M059J (cell line): ENCODE data around the gene ARHGEF28. TPM values are rescaled to one million over a fixed set of nuclear protein-coding genes. Genes with fewer than 3 reads are reported as not detected.

Experiments used
- DNase-seq: peaks from one replicate; pipeline ENCODE4 v3.0.0-alpha.2; 2012; ENCODE audit warnings: low read depth
- total RNA-seq: library from RNA; depleted of rRNA; stranded (reverse); fragments of >200 nt; shearing (Covaris generic); gene quantifications from 2 replicates; pipeline ENCODE4 v1.2.3, GENCODE V29; 2014

ARHGEF28 gene
- total RNA-seq, 1 experiment from 2014 or later = 12.0 TPM

DNA sequence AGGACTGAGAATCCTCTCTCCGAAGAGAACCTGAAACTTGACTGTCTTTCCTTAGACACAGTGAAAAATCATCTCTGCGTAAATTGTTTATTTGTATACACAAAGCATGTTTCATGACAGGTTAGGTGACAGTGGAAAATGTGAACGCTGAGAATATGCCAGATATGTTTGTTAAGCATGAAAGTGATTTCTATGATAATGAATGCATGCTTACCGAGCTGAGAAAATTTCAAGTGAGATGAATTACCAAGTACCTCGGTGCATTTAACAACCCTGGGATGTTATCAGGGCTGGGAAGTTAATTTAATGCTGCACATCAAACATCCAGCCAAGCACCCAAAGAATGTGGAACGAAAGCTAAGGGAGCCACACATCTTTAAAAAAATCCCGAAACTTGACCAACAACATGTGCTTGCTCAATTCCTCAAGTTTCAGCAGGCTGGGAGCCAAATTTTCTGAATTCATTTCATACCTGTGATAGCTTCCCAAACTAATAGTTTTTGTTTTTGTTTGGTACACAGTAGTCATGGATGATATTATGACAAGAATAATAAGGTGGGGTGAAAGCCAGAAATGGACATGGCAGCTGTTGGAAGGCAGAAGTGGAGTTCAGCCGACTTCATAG is 336.9 kb downstream of the ARHGEF28 start:
- peak; percentile 19 for DNase-seq

DNA sequence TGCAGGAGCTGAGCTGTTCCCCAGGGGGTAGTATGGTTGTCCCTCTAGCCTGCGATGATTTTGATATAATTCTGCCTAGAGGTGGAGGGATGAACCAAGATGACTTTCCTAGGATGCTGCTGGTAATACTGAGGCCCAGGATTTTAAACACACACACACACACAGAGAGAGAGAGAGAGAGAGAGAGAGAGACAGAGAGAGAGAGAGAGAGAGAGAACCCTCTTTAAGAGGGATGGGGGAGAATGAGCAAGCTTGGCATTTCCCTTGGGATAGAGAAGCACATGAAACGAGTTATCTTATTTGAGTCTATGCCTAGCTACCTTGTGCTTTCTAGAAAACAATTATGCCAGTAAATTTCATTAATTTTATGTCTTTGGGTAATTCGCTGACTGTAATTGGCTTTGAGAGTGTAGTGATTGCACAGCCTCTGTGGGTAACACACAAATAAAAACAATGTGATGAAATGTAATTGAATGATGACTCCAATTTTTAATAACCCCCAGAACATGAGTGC is 338.4 kb downstream of the ARHGEF28 start:
- no peak for DNase-seq

DNA sequence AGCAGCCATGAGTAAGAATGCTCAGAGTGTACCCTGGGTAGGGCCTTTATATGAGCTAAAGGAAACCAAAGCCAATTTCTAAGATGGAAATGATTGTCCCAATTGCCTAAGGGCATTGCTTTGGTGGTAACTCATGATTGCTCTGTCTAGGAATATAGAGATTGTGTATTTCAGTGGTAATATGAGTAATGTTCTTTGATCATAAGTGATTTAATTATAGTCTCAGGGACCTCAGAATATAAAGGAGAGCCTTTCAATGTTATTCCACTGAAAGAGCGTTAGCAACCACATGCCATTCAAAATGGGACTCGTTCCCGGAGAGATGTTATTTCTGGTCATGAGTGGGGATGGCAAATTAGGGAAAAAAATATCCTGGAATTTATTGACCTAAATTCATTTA is 340.5 kb downstream of the ARHGEF28 start:
- peak; percentile 84 for DNase-seq

DNA sequence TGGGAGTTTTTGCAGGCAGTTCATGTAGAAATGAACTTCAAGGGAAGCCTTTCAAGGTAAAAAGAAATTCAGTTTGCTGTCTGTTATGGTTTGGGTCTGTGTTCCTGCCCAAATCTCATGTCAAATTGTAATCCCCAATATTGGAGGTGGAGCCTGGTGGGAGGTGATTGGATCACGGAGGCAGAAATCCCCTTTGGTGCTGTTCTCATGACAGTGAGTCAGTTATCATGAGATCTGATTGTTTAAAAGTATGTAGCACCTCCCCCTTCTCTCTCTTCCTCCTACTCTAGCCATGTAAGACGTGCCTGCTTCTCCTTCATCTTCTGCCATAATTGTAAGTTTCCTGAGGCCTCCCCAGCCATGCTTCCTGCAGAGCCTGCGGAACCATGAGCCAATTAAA is 341.4 kb downstream of the ARHGEF28 start:
- no peak for DNase-seq

DNA sequence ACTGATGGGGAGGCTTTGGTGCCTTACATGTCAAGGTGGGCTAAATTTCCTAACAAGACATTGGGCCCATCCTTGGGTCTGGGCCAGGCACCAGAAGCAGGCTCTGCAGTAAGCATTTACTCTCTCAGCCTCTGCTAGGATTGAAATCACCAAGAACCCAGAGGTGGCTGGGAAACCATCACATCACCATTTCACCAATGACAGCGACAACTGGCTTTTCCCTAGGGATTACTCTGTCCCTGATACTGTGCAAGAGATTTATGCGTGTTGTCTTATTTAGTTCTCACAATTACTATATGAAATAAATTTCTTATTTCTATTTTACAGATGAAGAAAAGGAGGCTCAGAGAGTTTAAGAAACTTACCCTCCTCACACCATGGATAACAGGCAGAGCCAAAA is 342.2 kb downstream of the ARHGEF28 start:
- no peak for DNase-seq

DNA sequence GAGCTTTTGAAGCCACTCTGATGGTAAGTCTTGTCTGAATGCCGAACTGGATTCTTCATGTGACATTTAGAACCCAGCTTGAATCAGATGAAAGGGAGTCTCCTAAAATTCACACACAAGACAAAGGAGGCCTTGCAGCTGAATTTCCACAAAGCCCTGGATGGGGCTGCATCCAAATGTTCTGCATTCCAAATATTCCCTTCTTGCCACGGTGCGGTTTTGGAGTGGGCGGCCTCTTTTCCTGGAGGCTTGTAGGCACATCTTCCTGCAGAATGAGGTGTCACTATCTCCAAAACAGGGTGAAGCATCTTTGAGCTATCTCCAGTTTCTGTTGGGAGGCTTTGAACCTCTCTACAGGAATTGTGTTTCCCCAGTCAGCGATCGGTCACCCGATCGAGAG is 342.7 kb downstream of the ARHGEF28 start:
- no peak for DNase-seq

DNA sequence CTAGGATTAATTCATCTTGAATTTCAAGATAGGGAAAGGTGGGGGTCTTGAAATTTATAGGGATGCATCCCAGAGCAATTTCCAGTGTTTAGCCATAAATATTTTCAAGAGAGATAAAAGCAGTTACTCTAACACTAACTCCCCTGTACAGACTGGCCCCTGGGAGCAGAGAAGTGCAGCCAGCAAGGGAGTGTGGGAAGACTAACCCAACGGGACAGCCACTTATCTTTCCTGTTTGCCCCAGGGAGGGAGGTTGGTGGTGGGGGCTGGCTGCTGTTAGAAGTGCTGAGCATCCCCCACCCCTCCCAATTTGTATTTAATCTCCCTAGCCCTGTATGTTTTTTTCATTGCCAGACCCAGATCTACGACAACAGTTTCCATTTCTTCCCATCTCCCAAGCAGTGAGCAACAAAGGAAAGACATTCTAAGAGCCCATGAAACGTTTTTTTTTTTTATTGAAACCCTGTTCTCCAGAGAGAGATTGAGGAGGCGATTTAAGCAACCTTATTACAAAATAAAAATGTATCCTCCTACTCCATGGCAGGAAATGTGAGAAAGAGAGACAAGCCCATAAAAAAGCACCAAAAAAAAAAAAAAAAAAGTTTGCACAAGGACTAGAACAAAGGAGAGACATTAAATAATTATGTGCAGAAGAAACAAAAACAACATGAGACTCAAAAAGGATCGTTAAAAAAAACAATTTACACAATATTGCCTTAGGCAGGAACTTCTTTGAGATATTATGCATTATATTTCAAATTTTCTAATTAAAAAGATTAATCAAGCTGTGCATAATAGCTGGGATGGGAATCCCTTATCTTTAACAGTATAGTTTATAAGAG is 343.4 kb downstream of the ARHGEF28 start:
- no peak for DNase-seq

DNA sequence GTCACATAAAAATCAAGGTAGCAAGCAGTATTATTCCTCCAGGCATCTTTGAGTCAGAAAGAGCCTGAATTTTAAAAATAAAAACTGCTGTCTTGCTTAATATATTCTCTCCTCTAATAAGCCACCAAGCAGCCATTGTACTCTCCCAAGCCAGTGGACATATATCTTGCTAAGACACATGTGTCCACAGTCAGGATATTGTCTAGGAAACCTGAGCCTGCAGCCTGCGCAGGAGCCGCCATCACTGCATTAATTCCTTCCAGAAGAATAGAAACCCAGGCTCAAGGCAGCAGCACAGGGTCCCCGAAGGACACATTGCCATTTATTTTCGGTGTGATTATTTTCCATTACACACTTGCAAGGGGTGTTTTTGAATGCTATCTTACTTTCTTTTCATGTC is 345.3 kb downstream of the ARHGEF28 start:
- no peak for DNase-seq

DNA sequence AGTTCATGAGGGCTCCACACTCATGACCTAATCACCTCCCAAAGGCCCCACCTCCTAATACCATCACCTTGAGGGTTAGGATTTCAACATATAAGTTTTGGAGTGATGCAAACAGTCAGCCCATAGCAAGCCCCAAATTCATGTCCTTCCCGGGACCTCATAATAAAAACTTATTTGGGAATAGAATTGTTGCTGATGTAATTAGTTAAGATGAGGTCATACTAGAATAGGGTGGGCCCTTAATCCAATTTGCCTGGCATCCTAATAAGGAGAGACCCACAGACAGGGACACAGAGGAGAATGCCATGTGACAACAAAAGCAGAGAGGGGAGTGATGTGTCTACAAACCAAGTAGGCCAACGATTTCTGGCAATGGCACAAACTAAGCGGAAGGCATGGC is 347.1 kb downstream of the ARHGEF28 start:
- DNase-seq = no peak

DNA sequence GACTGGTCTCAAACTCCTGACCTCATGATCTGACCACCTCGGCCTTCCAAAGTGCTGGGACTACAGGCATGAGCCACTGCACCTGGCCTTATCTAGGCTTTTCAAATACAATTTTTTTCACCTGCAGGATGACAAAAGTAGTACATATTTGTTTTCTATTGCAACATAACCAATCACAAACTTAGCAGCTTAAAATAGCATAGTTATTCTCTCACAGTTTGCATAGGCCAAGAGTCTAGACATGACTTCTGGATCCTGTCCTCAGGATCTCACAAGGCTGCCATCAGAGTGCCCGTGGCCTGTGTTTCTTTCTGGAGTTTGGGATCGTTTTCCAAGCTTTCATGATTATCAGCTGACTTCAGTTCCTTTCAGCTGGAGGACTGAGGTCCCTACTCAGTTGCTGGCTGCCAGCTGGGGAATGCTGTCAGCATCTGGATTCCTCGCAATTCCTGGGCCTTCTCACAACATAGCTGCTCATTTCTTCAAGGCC is 348.9 kb downstream of the ARHGEF28 start:
- no peak for DNase-seq

DNA sequence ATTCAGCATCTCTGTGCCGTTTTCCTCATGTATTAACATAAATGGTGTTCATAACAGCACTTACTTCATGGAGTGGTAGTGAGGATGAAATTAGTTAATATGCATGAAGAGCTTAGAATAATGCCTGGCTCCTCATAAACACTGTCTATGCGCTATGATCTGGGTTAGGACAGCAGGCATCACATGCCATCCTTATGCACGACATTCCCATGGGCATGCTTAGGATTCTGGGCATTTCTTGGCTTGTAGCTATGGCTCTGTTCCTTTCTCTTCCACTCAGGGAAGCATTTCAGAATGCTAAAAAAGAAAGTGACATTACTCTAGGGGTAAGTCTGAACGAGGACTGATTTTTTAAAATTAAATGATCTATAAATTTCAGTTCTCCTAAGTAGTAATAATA is 349.8 kb downstream of the ARHGEF28 start:
- DNase-seq = no peak

DNA sequence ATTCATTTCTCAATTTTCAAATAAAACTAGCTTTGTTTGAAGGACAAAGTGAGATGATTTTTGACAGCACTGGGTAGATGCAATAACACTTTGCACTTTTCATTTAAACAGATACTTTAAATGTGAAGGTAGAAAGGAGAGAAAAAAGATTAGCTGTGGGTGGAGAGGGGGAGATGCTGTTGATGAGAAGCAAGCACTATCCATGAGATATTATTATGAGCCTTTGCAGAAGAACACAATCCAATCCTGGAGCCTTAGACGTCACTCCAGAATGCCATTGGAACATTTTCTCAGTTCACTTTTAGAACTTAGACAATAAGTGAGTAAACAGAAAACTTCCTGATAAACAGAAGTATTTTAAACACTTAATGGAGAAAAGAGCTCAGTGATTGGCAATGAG is 351.1 kb downstream of the ARHGEF28 start:
- DNase-seq = no peak

DNA sequence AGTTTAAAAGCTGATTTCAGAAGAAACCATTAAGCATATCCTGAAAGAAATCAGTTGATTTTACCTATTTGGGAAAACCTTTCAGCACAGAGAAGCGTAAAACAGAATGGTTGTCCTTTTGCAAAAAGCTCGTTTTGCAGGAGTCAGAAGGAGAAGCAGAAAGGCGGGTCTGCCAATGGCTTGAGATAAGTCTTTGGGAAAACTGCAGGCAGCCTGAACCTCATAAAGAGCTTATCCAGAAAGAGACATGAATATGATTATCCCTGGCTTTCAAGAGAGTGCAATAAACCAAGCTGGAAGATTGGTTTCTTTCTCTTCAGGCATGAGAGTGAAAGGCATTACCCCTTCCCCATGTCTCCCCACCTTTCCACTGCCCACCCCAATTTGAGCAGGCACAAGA is 353.3 kb downstream of the ARHGEF28 start:
- DNase-seq = no peak

DNA sequence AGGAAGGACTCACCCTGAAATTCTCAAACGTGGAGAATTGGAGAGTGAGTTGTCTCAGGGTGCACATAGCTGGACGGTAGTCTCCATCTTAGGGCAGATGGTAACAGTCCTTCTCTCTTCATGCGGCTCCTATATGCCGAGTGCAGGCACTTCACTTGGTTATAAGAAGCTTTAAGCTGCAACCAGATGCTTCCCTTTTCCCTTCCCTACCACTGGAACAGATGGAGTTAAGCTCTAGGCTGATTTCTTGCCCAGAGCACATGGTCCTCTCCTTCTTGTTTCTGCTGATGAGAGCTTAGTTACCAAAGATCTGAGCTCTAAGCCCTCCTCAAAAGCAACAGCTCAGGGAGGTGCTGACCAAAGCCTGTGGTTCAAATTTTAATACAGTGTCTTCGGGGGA is 355.7 kb downstream of the ARHGEF28 start:
- no peak for DNase-seq

DNA sequence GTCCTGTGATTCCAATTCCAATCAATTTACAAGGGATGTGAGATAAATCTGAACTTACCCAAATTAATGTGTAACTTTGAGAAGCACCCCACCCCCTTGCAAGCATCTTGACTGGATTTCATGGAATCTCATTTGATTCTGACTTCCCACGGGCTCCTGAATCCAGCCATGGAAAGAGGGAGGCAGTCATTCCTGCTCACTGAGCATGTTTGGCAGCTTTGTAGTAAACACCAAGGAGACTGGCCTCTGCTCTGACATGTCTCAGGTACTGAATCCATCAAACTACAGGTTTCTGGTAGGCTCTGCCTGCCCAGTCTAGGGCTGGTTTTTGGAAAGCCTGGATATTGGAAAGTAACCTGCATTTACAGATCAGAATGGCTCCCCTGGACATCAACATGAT is 357.6 kb downstream of the ARHGEF28 start:
- DNase-seq = no peak

DNA sequence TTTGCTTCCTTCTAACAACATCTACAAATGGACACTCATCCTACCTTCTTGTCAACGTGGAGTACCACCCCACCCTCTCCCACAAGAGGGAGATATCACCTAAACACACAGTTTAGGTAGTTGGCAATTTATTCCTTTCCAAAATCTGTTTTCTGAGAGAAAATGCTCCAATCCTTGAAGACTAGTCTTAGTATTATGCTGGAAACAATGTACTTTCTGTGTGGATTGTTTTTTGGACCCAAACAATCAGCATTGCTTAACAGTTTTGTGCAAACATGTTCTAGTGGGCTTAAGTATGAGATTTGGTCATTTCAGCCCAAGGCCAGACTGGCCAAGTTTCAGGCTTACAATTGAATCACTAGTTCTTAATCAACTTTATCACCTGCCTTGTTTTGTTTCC is 359.1 kb downstream of the ARHGEF28 start:
- DNase-seq = peak; percentile 45

DNA sequence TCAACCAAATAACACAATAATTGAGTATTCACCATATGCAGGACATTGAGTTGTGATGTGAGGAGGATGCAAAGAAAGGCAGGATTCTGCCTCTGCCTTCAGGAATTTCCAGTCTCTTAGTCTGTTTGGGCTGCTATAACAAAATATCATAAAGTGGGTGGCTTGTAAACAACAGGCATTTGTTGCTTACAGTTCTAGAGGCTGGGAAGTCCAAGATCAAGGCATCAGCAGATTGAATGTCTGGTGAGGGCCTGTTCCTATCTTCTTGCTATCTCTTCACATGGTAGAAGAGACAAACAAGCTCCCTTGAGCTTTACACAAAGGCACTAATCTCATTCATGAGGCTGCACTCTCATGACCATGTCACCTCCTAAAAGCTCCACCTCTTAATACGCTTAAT is 360.7 kb downstream of the ARHGEF28 start:
- no peak for DNase-seq

DNA sequence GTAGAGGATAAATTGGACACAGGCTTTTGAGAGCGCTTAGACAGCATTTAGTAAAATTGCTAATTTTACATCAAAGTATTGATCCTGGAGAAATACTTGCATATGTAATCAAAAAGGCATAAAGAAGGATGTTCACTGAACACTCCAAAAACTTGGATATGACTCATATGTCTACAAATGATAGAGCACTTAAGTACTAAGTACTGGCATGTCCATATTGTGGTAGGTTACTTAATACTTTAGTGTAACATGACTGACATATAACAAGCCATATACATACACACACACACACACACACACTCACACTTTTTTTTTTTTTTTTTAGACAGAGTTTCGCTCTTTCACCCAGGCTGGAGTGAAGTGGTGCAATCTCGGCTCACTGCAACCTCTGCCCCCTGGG is 361.9 kb downstream of the ARHGEF28 start:
- DNase-seq = no peak

DNA sequence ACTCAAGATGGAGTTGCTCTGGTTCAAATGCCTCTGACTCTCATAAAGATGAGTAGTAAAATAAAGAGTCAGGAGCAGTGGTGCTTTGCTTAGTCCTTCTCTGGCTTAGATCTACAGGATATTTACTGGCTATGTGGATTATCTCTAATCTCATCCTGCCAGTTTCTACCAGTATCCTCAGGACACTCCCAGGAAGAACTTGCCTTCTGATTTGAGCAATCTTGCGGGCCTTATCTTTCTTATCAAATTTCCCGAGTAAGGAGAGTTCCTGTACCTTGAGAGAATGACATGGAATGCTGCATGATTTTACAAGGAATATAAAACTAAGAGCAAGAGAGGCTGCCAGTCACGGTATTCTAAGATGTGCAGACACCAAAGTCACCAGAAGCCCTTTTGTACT is 364.0 kb downstream of the ARHGEF28 start:
- peak; percentile 8 for DNase-seq
